Ovary (tissue), 3 donors: ENCODE data around the gene SETBP1.

Experiments
- CTCF ChIP-seq, 3 donors: fragments of 450-650 bp in 2 of 3; fragments of 200-600 bp in 1 of 3; IDR thresholded peaks; one replicate each; pipeline versions ENCODE4 v1.5.1 to v1.8.0; 2016 to 2022; ENCODE audit warnings: antibody characterized with exemption in 3 of 3, mild to moderate bottlenecking in 1 of 3
- EP300 ChIP-seq: sonication (generic); formaldehyde crosslinking; IDR thresholded peaks from one replicate; pipeline ENCODE4 v1.6.1; 2017; ENCODE audit warnings: antibody characterized with exemption
- POLR2A ChIP-seq: fragments of 450-650 bp; IDR thresholded peaks from one replicate; pipeline ENCODE4 v1.6.1; 2017; ENCODE audit warnings: antibody characterized with exemption, mild to moderate bottlenecking, moderate library complexity
- donor health status: DM: no; HTN: no; CAD: no.

- TF ChIP-seq CTCF (IDR thresholded peaks at IDR 0.05), result no peak
- no peak for TF ChIP-seq POLR2A
- TF ChIP-seq EP300, result no peak
These were observed 795 bp upstream of the SETBP1 start for GRCh38 chr18:44679914-44680272.
